NCI-H1930 (cell line): ENCODE results near the gene ANKRD6.
"Not testable (repeated sequence)": the region's sequence is repeated elsewhere in the genome, so short reads cannot be mapped to it uniquely, and the experiment has no call there.

ENCODE experiments used
- DNase-seq, 2 experiments: peaks; one replicate each; lab custom pipeline; 2025; lab: John Stamatoyannopoulos, UW

The ANKRD6 gene

DNA sequence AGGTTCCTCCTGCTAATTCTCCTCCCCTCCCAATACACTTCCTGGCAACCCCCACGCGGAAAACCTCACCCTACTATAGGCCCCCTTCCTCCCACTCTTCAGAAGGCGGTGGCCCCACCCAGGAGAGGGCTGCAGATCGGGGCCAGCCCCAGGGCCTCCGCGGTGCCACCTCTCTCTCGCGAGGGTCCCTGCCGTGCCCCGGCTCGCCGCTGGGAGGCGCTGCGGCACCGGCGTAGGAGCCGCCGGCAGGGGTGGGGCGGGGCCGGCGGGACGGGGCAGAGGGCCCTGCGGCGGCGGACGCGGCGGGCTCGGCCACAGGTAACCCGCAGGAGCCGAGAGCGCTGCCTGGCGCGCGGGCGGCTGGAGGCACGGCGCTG lies at the start of gene ANKRD6:
Gene ANKRD6, plus strand, starts transcription at position 278 of the 377 bp plus-strand sequence. CDS start 133,825 bp downstream, outside the sequence.
- DNase-seq, result peak in 1 of 2 experiments; percentile 73

GRCh38 chr6:89385156-89385667 lies 47.7 kb upstream of the ANKRD6 start:
- no peak for DNase-seq

GRCh38 chr6:89385846-89386245 lies 47.1 kb upstream of the ANKRD6 start:
- DNase-seq, result no peak

- DNase-seq, result no peak
These were observed 45.9 kb upstream of the ANKRD6 start for GRCh38 chr6:89386917-89387491.

DNA sequence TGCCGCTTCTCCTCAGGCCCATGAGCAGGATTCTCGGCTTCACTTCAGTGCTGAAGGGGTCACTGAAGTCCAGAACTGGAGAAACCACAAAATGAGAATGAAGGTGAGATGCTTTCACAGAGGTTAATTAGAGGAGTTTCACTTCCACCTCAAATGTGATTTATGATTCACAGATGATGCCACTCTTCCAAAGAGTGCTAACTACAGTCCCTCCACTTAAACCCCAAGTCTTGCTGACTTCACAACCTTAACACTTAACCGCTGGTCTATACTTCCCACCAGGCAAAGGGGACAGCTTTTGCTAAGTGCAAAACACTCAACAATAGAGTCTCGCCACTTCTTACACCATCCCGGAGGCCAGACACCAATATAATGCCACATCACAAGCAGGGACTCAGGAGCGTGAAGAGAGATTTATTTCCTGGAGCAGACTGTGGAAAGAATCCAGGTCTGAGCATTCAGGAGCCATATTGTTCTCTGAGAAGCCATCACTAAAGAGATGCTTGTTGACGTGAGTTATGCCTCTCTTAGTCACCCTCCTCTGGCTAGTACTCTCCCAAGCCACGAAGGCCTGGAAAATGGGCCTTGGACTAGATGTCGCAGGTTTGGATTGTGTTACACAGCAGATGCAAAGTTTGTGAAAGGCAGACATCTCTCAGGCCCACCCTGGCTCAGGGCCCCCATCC lies 45.3 kb upstream of the ANKRD6 start:
- DNase-seq, result no peak

DNA sequence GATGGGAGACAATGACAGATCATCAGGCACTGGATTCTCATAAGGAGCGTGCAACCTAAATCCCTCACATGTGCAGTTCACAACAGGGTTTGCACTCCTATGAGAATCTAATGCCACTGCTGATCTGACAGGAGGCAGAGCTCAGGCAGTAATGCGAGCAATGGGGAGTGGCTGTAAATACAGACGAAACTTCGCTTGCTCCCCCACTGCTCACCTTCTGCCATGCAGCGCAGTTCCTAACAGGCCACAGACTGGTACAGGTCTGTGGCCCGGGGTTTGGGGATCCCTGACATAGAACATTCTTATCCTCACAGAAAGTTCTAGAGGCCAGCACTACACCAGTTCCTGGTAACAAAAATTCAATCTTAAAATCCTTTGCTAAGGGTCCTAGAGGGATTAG lies 44.1 kb upstream of the ANKRD6 start:
- DNase-seq, result no peak

DNA sequence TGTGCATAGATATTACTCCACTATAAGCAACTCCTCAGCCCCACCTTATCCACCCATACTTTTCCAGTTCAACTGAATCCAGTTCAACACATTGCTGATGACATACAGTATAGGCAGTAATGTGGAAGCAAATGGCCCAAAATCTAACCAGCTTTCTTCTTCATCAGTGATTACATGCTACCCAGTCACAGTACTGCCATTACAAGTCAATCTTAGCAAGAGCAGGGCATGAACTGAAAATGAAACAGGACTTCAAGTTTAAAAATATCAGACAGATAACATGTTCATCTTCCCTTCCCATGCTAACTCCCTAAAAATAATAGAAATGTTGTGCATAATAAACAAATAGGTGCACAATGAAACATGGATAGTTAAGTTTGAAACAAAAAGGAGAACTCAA lies 40.1 kb upstream of the ANKRD6 start:
- DNase-seq, result no peak

DNA sequence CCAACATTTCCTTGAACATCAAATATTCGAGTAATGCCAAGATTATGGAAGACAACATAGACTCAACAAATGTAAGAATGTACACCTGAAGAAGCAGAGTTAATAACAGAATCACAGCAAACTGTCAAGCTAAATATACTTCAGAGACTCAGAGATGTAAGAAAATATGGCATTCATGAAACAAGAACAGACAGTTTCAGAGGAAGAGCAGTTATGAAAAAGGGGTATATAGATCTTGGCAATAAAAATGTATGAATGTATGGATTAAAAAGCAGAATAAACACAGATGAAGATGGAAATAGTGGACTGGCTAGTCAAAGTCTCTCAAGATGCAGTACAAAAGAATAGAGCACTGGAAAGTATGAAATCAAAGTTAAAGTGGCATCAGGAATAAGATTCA lies 39.3 kb upstream of the ANKRD6 start:
- DNase-seq, result no peak

DNA sequence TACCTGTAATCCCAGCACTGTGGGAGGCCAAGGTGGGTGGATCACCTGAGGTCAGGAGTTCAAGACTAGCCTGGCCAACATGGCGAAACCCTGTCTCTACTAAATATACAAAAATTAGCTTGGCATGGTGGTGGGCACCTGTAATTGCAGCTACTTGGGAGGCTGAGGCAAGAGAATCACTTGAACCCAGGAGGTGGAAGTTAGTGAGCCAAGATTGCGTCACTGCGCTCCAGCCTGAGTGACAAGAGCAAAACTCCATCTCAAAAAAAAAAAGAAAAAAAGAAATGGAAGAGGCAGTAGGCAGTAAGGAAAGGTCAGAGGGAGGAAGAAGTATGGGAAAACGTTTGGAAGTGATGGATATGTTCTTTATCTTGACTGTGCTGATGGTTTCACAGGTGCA lies 35.1 kb upstream of the ANKRD6 start:
- not testable (repeated sequence) for DNase-seq

DNA sequence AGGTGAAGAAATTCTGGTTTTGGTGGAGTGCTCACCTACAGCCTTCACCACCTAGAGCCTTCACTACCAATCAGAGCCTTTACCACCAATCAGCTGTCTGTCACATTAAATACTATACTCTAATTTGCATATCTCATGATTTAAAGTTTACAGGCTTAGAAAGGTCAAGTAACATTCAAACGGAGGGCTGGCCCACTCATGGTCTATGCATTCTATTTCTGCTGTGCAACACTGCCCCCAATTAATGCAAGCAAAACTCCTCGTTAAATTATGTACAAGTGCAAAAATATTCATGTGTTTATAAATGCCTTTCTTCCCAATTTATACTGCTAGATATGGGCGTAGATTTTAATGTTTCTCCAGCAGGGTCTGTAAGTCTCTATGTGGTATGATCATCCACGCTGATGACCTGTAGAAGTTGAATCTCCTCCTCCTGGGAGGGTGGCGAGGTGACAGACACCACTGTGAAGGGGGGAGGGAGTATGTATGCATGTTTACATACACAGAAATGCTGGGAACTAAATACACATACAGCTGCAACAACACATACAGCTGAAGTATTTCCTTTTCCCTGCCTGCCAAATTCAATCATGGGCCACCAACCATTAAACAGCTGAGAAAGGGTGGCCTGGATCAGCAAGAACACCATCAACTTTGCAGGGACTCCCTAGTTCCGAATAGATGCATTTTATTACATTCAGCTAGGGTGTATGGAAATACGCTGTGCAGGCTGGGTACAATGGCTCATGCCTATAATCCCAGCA lies 34.0 kb upstream of the ANKRD6 start:
- DNase-seq, result no peak

DNA sequence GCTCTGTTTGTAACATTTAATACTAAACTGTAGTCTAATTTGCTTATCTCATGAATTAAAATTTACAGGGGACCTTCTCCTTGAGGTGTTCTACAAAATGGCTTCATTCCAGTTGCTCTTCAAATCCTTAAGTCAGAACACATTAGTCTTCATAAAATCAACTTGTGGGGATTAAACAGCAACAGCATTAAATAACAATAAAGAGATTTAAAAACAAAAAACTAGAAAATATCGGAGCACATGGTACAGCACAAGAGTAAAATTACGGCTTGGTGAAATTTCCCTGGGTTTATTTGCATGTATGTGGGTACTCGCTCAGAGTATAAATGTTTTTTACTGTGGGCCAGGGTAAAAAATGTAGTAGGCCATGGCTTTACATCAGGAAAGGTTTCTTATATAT lies 32.9 kb upstream of the ANKRD6 start:
- no peak for DNase-seq

DNA sequence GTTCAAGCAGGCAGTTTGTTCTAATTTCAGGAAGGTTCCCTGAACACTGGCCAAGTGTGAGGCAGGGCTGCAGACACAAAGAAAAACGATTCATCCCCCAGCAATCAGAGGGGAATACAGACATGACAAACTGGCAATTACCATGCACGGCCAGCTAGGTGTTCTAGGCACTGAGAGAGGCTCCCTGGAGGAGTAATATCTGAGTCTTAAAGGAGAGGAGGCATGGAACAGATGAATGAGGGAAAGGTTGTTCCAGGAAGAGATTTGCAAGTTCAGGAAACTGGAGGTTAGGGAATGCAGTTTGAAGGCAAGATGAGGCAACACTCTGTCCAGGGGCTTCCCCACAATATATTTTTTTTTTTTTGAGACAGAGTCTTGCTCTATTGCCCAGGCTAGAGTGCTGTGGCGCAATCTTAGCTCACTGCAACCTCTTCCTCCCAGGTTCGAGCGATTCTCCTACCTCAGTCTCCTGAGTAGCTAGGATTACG lies 32.0 kb upstream of the ANKRD6 start:
- DNase-seq, result no peak

DNA sequence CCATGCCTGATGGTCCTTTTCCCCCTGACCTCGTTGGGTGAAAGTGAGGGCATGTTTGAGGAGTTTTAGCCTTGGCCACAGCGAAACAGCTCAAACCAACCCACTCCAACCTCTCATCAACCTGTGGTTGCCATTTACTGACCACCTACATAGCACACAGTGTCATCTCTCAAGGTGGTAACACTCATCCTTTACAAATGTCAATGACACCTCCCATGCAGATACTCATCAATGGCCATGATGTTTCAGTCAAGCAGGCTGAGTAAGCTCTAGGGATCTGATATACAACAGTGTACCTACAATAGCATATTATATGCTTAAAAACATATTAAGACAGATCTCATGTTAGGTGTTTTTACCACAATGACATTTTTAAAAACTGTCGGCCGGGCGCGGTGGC lies 30.2 kb upstream of the ANKRD6 start:
- no peak for DNase-seq

- DNase-seq, result no peak
These were observed 28.4 kb upstream of the ANKRD6 start for GRCh38 chr6:89404512-89404911.

GRCh38 chr6:89406141-89406540 lies 26.8 kb upstream of the ANKRD6 start:
- no peak for DNase-seq

GRCh38 chr6:89409461-89410035 lies 23.4 kb upstream of the ANKRD6 start:
- DNase-seq, result no peak

DNA sequence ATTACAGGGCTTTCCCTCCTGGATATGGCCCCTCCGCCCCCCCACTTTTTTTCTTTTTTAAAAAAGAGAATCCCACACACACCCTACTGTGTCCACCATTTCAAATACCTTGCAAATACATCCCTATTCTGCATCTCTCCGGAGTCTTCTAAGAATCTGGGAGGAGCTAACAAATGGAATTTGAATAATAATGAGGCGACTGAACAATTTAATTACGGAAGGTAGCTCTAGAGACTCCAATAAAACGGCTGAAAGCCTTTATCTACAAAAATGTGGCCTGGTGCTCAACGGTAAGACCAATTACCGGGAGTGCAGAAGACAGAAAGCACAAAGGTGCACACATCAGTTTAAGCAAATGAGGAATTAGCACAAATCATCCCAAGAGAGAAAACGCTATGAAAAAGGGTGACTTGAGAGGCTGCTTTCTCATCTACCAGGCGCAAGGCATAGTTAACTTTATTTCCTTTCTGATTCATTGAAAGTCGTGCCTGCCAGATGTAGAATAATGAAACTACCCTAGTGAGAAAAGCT lies 22.7 kb upstream of the ANKRD6 start:
- DNase-seq, result no peak

DNA sequence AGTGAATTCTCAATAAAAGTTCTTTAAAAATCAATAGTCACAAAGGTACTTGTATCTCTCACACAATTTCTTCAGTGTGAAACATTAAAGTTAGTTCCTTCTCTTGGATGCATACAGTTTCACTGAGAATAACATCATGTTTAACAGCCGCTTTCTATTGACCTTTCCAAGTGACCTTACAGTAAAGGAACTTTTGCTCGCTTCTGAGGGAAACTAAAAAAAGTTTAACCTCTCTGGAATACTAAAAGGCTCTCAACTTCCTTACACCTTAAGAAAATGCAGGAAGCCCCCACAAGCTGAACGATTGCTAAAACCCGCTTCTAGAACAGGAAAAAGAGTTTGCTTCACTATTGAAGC lies 22.2 kb upstream of the ANKRD6 start:
- DNase-seq, result no peak

- DNase-seq, result no peak
These were observed 21.5 kb upstream of the ANKRD6 start for GRCh38 chr6:89411145-89412070.

DNA sequence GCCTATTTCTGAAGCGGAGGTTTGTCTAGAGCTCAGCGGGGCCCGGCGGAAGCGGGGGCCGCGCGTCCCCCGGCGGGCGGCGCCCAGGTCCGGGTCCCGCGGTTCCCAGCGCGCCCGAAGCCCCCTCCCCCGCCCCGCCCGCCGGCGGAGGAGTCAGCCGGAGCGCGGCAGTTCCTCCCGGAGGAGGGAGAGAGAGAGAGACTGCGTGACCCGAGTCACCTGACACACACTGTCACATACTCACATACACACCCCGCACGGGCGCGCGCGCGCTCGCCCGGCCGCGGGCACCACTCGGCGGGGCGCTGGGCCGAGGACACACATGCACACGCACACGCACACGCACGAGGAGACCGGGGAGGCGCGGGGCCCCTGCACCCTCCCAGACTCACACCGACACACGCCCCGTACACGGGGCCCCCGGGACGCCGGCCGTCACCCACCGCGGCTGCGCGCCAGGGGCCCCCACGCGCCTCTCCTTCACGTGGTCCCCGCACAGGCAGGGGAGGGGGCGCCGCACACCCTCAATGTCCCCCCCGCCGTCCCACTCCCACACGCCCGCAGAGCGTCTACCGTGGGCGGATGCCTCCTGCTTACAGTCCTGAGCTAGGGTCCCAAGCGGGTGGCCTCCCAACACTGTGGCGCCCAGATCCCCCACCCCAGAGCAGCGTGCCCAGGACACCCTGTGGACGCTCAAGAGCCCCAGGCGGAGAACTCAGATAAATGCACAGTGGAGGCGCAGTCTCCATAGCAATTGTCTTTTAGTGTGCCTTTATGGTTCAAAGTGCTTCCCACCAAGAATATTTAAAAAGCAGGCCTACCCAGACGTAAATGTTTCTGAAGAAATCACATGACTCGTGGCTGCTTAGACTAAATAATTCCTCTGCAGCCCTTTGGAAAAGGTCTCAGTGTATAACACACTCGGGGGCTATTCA lies 20.6 kb upstream of the ANKRD6 start, which contains the start of gene RRAGD:
Gene RRAGD, minus strand, starts transcription at position 203 of the 935 bp plus-strand sequence. CDS start 280 bp downstream, outside the sequence.
- peak; percentile 42 to 57 for DNase-seq
